ENCODE data around the gene OSBPL5.

The OSBPL5 gene

GRCh38 chr11:3041699-3042441 lies 123.2 kb downstream of the OSBPL5 start:
- no peak overlapping the region for H2AFZ ChIP-seq (ENCODE audit: low read depth, low read length)
- peaks cover 52% of the 10 kb centered on the region for H3K36me3 ChIP-seq (ENCODE audit: insufficient read depth, low read length)
- H3K4me1 ChIP-seq (ENCODE audit: insufficient read depth, low read length): no peaks in the 10 kb centered on the region
- no peak overlapping the region for H3K4me3 ChIP-seq (ENCODE audit: low read length)
- no peaks in the 10 kb centered on the region for H3K9me3 ChIP-seq (ENCODE audit: low read length)
- no peaks in the 10 kb centered on the region for H3K27me3 ChIP-seq (ENCODE audit: insufficient read depth, low read length)

- Histone ChIP-seq H3K27me3 (ENCODE audit: insufficient read depth, low read length) (no peaks in the 10 kb centered on the region), H3K9me3 (ENCODE audit: low read length) (no peaks in the 10 kb centered on the region), H3K4me1 (ENCODE audit: insufficient read depth, low read length) (no peaks in the 10 kb centered on the region), H2AFZ (ENCODE audit: low read depth, low read length) (no peak overlapping the region), H3K4me3 (ENCODE audit: low read length) (no peak overlapping the region), H3K36me3 (ENCODE audit: insufficient read depth, low read length) (peaks cover 61% of the 10 kb centered on the region)
Measured at GRCh38 chr11:3040881-3041280, 124.2 kb downstream of the OSBPL5 start.

GRCh38 chr11:3037945-3038271 lies 127.2 kb downstream of the OSBPL5 start:
- no peak overlapping the region for H2AFZ ChIP-seq (ENCODE audit: low read depth, low read length)
- H3K36me3 ChIP-seq (ENCODE audit: insufficient read depth, low read length): peaks cover 63% of the 10 kb centered on the region
- H3K4me3 ChIP-seq (ENCODE audit: low read length): no peak overlapping the region

More at GRCh38 chr11:3037945-3038271, 127.2 kb downstream of the OSBPL5 start:
- Histone ChIP-seq H3K4me1 (ENCODE audit: insufficient read depth, low read length) (no peaks in the 10 kb centered on the region), H3K27me3 (ENCODE audit: insufficient read depth, low read length) (no peaks in the 10 kb centered on the region), H3K9me3 (ENCODE audit: low read length) (no peaks in the 10 kb centered on the region)
